Caco-2 (cell line): ENCODE data around the gene CDC42BPB. TPM values are rescaled to one million over a fixed set of nuclear protein-coding genes. Genes with fewer than 3 reads are reported as not detected.

Source experiments
- BruUV-seq: library from RNA; stranded (reverse); fragments of 400-500 nt; replicated peaks from 2 replicates; lab custom pipeline; 2021; lab: Mats Ljungman, UMichigan
- CTCF ChIA-PET: fragments of 300-600 bp; sonication (Branson Sonifier 250); formaldehyde crosslinking; loops from one replicate; lab custom pipeline; 2022; ENCODE audit warnings: antibody characterized with exemption; lab: Charles Lee
- POLR2A ChIA-PET: fragments of 300-600 bp; sonication (Branson Sonifier 250); formaldehyde crosslinking; loops from one replicate; lab custom pipeline; 2022; ENCODE audit warnings: antibody characterized with exemption; lab: Charles Lee
- DNase-seq, 2 experiments: peaks; one replicate each; pipeline versions ENCODE4 v3.0.0 to v3.0.0-alpha.2; 2020 to 2022
- H3K27me3 ChIP-seq: replicated peaks from 2 replicates; pipeline ENCODE4 v1.6.0; 2011; ENCODE audit warnings: low read length; ENCODE audit not compliant: control insufficient read depth, insufficient read depth
- H3K36me3 ChIP-seq: 2 replicates; pipeline ENCODE4 v1.5.1; 2011; ENCODE audit warnings: low read length; ENCODE audit not compliant: control insufficient read depth, insufficient read depth
- H3K4me1 ChIP-seq: fragments of 250-450 bp; sonication (Bioruptor Pico); 2 replicates; pipeline ENCODE4 v1.5.1; 2020; ENCODE audit warnings: mild to moderate bottlenecking
- H3K4me3 ChIP-seq: 2 replicates; pipeline ENCODE4 v1.5.1; 2011; ENCODE audit warnings: low read depth, mild to moderate bottlenecking, control low read depth, low read length
- H3K9me3 ChIP-seq: fragments of 250-450 bp; sonication (Bioruptor Pico); 2 replicates; pipeline ENCODE4 v1.5.1; 2020; ENCODE audit warnings: mild to moderate bottlenecking, moderate library complexity
- H3K27ac Mint-ChIP-seq: one replicate; pipeline ENCODE4 v1.8.0; 2022; ENCODE audit warnings: mixed read lengths; ENCODE audit not compliant: unreplicated experiment
- H3K27me3 Mint-ChIP-seq: one replicate; pipeline ENCODE4 v1.8.0; 2022; ENCODE audit warnings: mixed read lengths; ENCODE audit not compliant: insufficient read depth, unreplicated experiment
- H3K36me3 Mint-ChIP-seq: one replicate; pipeline ENCODE4 v1.8.0; 2022; ENCODE audit warnings: mild to moderate bottlenecking, mixed read lengths; ENCODE audit not compliant: insufficient read depth, unreplicated experiment
- H3K4me1 Mint-ChIP-seq: one replicate; pipeline ENCODE4 v1.8.0; 2022; ENCODE audit warnings: low read depth, mixed read lengths; ENCODE audit not compliant: unreplicated experiment
- H3K4me3 Mint-ChIP-seq: one replicate; pipeline ENCODE4 v1.8.0; 2022; ENCODE audit warnings: mild to moderate bottlenecking, moderate library complexity, mixed read lengths; ENCODE audit not compliant: unreplicated experiment
- H3K9me3 Mint-ChIP-seq: one replicate; pipeline ENCODE4 v1.8.0; 2022; ENCODE audit warnings: mixed read lengths; ENCODE audit not compliant: unreplicated experiment
- CTCF ChIP-seq, 2 experiments: fragments of 200-600 bp in 1 of 2; IDR thresholded peaks; 1 replicate in 1 of 2; 2 replicates in 1 of 2; pipeline versions ENCODE4 v1.5.1 to v1.8.0; 2011 to 2022; ENCODE audit warnings: antibody characterized with exemption in 1 of 2, control low read depth in 1 of 2, inconsistent platforms in 1 of 2, low read depth in 1 of 2, low read length in 1 of 2, mild to moderate bottlenecking in 1 of 2, moderate library complexity in 1 of 2; ENCODE audit not compliant: insufficient read depth in 1 of 2, severe bottlenecking in 1 of 2, unreplicated experiment in 1 of 2
- intact Hi-C: fragments of 100-400 bp; cut with micrococcal nuclease; formaldehyde crosslinking; loops from one replicate; pipeline ENCODE4 v1.10.0; 2022; ENCODE audit not compliant: unreplicated experiment
- total RNA-seq: library from RNA; stranded (reverse); gene quantifications from 2 replicates; pipeline ENCODE4 v1.2.3, GENCODE V29; 2022

The CDC42BPB gene
- total RNA-seq, 1 experiment from 2014 or later: 55.1 TPM

GRCh38 chr14:102942069-102942468 lies 115.3 kb downstream of the CDC42BPB start:
- H3K36me3 ChIP-seq: peaks cover 1% of the 10 kb centered on the region; the same call in 1 of the 2 replicates

GRCh38 chr14:102941419-102942011 lies 115.8 kb downstream of the CDC42BPB start:
- Mint-ChIP-seq H3K4me3 (no peak overlapping the region), H3K27ac (no peak overlapping the region), H3K27me3 (no peaks in the 10 kb centered on the region), H3K9me3 (no peaks in the 10 kb centered on the region), H3K36me3 (peaks cover 56% of the 10 kb centered on the region), H3K4me1 (no peaks in the 10 kb centered on the region)
- no peaks in the 10 kb centered on the region for H3K27me3 ChIP-seq
- no TSS peak for BruUV-seq
- no peak for DNase-seq
- peaks cover 1% of the 10 kb centered on the region; the same call in 1 of the 2 replicates for H3K36me3 ChIP-seq
- H3K4me1 ChIP-seq: no peaks in the 10 kb centered on the region
- H3K4me3 ChIP-seq: no peak overlapping the region
- intact Hi-C loops: no loop called here
- ChIA-PET POLR2A (no interaction called here), CTCF (interaction anchor here (0.6 kb wide), 1 partner anchor 146 kb away, joined by 3 read pairs; no protein-coding TSS in a partner anchor)
- TF ChIP-seq CTCF (IDR thresholded peaks at IDR 0.05; ENCODE audit: insufficient read depth in 1 of 2, low read depth in 1 of 2, low read length in 1 of 2, severe bottlenecking in 1 of 2, unreplicated experiment in 1 of 2): no peak
- no peaks in the 10 kb centered on the region for H3K9me3 ChIP-seq

More at GRCh38 chr14:102942069-102942468, 115.3 kb downstream of the CDC42BPB start:
- H3K27ac Mint-ChIP-seq: no peak overlapping the region
- Histone ChIP-seq H3K4me1 (no peaks in the 10 kb centered on the region), H3K9me3 (no peaks in the 10 kb centered on the region), H3K4me3 (no peak overlapping the region), H3K27me3 (no peaks in the 10 kb centered on the region)
- H3K9me3 Mint-ChIP-seq: no peaks in the 10 kb centered on the region
- POLR2A ChIA-PET: no interaction called here
- TF ChIP-seq CTCF (IDR thresholded peaks at IDR 0.05; ENCODE audit: insufficient read depth in 1 of 2, low read depth in 1 of 2, low read length in 1 of 2, severe bottlenecking in 1 of 2, unreplicated experiment in 1 of 2): no peak
- H3K36me3 Mint-ChIP-seq: peaks cover 52% of the 10 kb centered on the region
- no peak for DNase-seq
- CTCF ChIA-PET: interaction anchor here (0.6 kb wide), 1 partner anchor 145 kb away, joined by 3 read pairs; no protein-coding TSS in a partner anchor
- intact Hi-C loops: no loop called here
- no peak overlapping the region for H3K4me3 Mint-ChIP-seq
- BruUV-seq: no TSS peak
- no peaks in the 10 kb centered on the region for H3K4me1 Mint-ChIP-seq
- no peaks in the 10 kb centered on the region for H3K27me3 Mint-ChIP-seq

- TF ChIP-seq CTCF (IDR thresholded peaks at IDR 0.05; ENCODE audit: insufficient read depth in 1 of 2, low read depth in 1 of 2, low read length in 1 of 2, severe bottlenecking in 1 of 2, unreplicated experiment in 1 of 2): no peak
- DNase-seq: no peak
- Histone ChIP-seq H3K4me1 (no peaks in the 10 kb centered on the region), H3K9me3 (no peaks in the 10 kb centered on the region), H3K27me3 (no peaks in the 10 kb centered on the region), H3K36me3 (peaks cover 1% of the 10 kb centered on the region; the same call in 1 of the 2 replicates), H3K4me3 (no peak overlapping the region)
- H3K4me3 Mint-ChIP-seq: no peak overlapping the region
- intact Hi-C loops: no loop called here
- BruUV-seq: no TSS peak
- peaks cover 56% of the 10 kb centered on the region for H3K36me3 Mint-ChIP-seq
- ChIA-PET POLR2A (no interaction called here), CTCF (no interaction called here)
- H3K27ac Mint-ChIP-seq: no peak overlapping the region
- no peaks in the 10 kb centered on the region for H3K27me3 Mint-ChIP-seq
- H3K4me1 Mint-ChIP-seq: no peaks in the 10 kb centered on the region
- no peaks in the 10 kb centered on the region for H3K9me3 Mint-ChIP-seq
Observed at GRCh38 chr14:102940729-102941362, 116.5 kb downstream of the CDC42BPB start.
